ENCODE measurements around the gene OR10A7. TPM values are rescaled to one million over a fixed set of nuclear protein-coding genes. Genes with fewer than 3 reads are reported as not detected.
A peak's percentile ranks its signal among the peaks of the same experiment; 100 is the strongest.
"Not testable (repeated sequence)": the region's sequence is repeated elsewhere in the genome, so short reads cannot be mapped to it uniquely, and the experiment has no call there.

OR10A7 gene, protein sequence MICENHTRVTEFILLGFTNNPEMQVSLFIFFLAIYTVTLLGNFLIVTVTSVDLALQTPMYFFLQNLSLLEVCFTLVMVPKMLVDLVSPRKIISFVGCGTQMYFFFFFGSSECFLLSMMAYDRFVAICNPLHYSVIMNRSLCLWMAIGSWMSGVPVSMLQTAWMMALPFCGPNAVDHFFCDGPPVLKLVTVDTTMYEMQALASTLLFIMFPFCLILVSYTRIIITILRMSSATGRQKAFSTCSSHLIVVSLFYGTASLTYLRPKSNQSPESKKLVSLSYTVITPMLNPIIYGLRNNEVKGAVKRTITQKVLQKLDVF
- not detected in 2 replicates for total RNA-seq

DNA sequence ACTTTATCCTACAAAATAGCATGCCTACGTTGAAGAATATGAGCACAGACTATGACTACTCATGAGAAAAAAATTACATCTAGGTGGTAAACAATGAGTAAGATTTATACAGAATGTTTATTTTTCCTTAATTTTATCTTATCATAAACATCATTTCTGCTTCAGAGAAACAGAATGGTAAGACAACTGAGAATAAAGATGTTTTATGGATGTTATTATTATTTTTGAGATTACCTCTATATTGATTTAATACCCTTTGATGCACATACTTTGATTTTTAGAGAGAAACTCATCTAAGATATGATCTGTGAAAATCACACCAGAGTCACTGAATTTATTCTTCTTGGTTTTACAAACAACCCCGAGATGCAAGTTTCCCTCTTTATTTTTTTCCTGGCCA, at the start of gene OR10A7:
Gene OR10A7 (plus strand): TSS at position 301 of the 400 bp plus-strand sequence. CDS start 0 bp downstream, at position 301.
- FAIRE-seq, result no peak
- DNase-seq (ENCODE audit: low read depth), result no peak
- no peaks in the 10 kb centered on the region for H3K27me3 ChIP-seq (ENCODE audit: control insufficient read depth, insufficient read depth, low read length)
- H3K36me3 ChIP-seq (ENCODE audit: control insufficient read depth, insufficient read depth, low read length), result no peaks in the 10 kb centered on the region
- no peak within 1 kb of the TSS for H3K4me3 ChIP-seq (ENCODE audit: low read depth, low read length)
- TF ChIP-seq, protein P1, sequence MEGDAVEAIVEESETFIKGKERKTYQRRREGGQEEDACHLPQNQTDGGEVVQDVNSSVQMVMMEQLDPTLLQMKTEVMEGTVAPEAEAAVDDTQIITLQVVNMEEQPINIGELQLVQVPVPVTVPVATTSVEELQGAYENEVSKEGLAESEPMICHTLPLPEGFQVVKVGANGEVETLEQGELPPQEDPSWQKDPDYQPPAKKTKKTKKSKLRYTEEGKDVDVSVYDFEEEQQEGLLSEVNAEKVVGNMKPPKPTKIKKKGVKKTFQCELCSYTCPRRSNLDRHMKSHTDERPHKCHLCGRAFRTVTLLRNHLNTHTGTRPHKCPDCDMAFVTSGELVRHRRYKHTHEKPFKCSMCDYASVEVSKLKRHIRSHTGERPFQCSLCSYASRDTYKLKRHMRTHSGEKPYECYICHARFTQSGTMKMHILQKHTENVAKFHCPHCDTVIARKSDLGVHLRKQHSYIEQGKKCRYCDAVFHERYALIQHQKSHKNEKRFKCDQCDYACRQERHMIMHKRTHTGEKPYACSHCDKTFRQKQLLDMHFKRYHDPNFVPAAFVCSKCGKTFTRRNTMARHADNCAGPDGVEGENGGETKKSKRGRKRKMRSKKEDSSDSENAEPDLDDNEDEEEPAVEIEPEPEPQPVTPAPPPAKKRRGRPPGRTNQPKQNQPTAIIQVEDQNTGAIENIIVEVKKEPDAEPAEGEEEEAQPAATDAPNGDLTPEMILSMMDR (IDR thresholded peaks at IDR 0.05; ENCODE audit: insufficient read depth, low read length, severe bottlenecking), result no peak

DNA sequence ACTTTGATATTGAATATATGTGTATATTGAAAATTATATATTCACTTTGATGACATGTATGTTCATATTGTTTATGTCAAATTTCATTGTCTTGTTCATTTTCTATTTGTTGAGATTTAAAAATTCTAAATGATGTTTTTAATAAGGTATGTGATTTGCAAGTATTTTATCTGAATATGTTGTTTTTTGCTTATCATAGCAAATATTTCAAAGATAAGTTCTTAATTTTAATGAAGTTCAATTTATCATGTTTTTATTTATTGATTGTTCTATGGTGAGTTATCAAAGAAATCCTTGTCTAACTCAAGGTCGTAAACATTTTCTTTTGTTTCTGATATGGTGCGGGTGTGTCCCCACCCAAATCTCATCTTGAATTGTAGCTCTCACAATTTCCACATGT, 49.4 kb upstream of the OR10A7 start:
- Histone ChIP-seq H3K4me3 (ENCODE audit: low read depth, low read length) (no peak overlapping the region), H3K36me3 (ENCODE audit: control insufficient read depth, insufficient read depth, low read length) (no peaks in the 10 kb centered on the region), H3K27me3 (ENCODE audit: control insufficient read depth, insufficient read depth, low read length) (no peaks in the 10 kb centered on the region)
- FAIRE-seq (no peak), DNase-seq (ENCODE audit: low read depth) (no peak)
- TF ChIP-seq, protein P1 (IDR thresholded peaks at IDR 0.05; ENCODE audit: insufficient read depth, low read length, severe bottlenecking), result no peak

DNA sequence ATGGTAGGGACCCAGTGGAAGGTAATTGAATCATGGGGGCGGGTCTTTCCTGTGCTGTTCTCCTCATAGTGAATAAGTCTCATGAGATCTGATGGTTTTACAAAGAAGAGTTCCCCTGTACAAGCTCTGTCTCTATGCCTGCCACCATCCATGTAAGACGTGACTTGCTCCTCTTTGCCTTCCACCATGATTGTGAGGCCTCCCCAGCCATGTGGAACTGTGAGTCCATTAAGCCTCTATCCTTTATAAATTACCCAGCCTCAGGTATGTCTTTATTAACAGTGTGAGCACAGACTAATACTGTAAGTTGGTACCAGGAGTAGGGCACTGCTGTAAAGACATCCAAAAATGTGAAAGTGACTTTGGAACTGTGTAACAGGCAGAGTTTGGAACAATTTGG, 49.0 kb upstream of the OR10A7 start:
- H3K4me3 ChIP-seq (ENCODE audit: low read depth, low read length); H3K27me3 ChIP-seq (ENCODE audit: control insufficient read depth, insufficient read depth, low read length); H3K36me3 ChIP-seq (ENCODE audit: control insufficient read depth, insufficient read depth, low read length); DNase-seq (ENCODE audit: low read depth); FAIRE-seq: not testable (repeated sequence)

DNA sequence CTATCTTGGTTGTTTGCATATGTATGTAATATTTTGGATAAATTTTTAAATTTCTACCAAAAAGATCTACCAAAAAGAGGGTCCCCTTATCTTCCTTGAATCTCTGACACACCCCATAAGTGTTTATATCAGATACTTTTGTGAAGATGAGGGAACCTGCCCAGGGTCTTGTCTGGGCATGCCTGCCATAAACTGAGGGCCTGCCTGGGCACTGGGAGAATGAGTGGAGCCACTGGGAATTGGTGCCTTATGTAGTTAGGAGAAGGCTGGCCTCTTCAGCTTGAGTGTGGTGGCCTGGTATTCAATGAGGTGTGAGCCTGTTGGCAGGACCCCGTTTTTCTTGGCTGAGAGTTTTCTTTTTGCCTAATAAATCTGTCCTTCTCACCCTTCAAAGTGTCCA, 48.1 kb upstream of the OR10A7 start:
- peak; percentile 65 for DNase-seq (ENCODE audit: low read depth)

DNA sequence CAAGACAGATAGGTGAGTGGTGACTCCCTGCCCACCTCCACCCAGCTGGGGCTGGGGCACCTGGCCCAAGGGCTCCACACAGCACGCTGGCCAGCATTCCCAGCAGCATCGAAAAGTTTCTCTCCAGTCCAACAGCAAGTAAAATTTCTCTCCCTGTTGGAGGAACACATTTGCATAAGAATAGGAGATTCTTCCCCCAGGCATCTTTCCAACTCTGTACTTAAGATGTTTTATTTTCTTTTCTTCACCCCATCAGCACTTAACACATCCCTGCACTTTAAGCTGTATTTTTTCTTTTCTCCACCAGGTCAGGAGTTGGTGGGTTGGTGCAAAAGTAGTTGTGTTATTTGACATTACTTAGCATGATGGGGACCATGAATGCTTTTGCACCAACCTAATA, 47.4 kb upstream of the OR10A7 start:
- Histone ChIP-seq H3K4me3 (ENCODE audit: low read depth, low read length) (no peak overlapping the region), H3K27me3 (ENCODE audit: control insufficient read depth, insufficient read depth, low read length) (no peaks in the 10 kb centered on the region), H3K36me3 (ENCODE audit: control insufficient read depth, insufficient read depth, low read length) (no peaks in the 10 kb centered on the region)
- TF ChIP-seq, protein P1 (IDR thresholded peaks at IDR 0.05; ENCODE audit: insufficient read depth, low read length, severe bottlenecking), result no peak
- no peak for DNase-seq (ENCODE audit: low read depth)
- FAIRE-seq, result no peak

More for the DNA sequence above, 48.1 kb upstream of the OR10A7 start:
- no peak for FAIRE-seq
- H3K36me3 ChIP-seq (ENCODE audit: control insufficient read depth, insufficient read depth, low read length), result no peaks in the 10 kb centered on the region
- no peaks in the 10 kb centered on the region for H3K27me3 ChIP-seq (ENCODE audit: control insufficient read depth, insufficient read depth, low read length)
- TF ChIP-seq, protein P1 (IDR thresholded peaks at IDR 0.05; ENCODE audit: insufficient read depth, low read length, severe bottlenecking), result no peak
- H3K4me3 ChIP-seq (ENCODE audit: low read depth, low read length), result no peak overlapping the region

DNA sequence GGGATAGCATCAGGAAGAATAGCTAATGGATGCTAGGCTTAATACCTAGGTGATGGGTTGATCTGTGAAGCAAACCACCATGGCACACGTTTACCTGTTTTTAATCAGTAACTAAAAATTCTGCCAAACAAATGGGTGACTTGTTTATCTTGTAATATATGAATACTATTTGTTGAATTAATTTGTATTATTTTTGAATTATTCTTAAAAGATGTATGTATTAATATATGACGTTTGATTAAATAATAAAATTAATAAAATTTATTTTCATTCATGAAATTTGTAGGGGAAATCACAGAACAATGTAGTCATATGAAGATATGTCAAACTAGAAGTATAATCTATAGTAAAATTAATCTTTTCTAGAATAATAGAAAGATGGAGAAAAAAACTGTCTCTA, 32.3 kb upstream of the OR10A7 start:
- TF ChIP-seq, protein P1 (IDR thresholded peaks at IDR 0.05; ENCODE audit: insufficient read depth, low read length, severe bottlenecking), result no peak
- FAIRE-seq (no peak), DNase-seq (ENCODE audit: low read depth) (no peak)
- H3K4me3 ChIP-seq (ENCODE audit: low read depth, low read length), result no peak overlapping the region
- H3K27me3 ChIP-seq (ENCODE audit: control insufficient read depth, insufficient read depth, low read length), result no peaks in the 10 kb centered on the region
- no peaks in the 10 kb centered on the region for H3K36me3 ChIP-seq (ENCODE audit: control insufficient read depth, insufficient read depth, low read length)
